HL-60 (cell line): Measurements from ENCODE around the gene MYLK2.

Experiments used
- CTCF ChIP-seq: IDR thresholded peaks from one replicate; pipeline ENCODE4 v1.5.1; 2011; ENCODE audit warnings: low read length, control low read depth, inconsistent platforms; ENCODE audit not compliant: insufficient read depth
- GABPA ChIP-seq: IDR thresholded peaks from 2 replicates; pipeline ENCODE4 v1.6.1; 2012; ENCODE audit warnings: low read depth
- POLR2AphosphoS5 ChIP-seq: IDR thresholded peaks from 2 replicates; pipeline ENCODE4 v1.6.1; 2012; ENCODE audit warnings: low read depth
- REST ChIP-seq: IDR thresholded peaks from 2 replicates; pipeline ENCODE4 v1.6.1; 2012; ENCODE audit warnings: low read depth; ENCODE audit not compliant: insufficient replicate concordance
- SPI1 ChIP-seq: IDR thresholded peaks from 2 replicates; pipeline ENCODE4 v1.6.1; 2012; ENCODE audit warnings: low read depth, mild to moderate bottlenecking, borderline replicate concordance

- TF ChIP-seq CTCF: no peak
- TF ChIP-seq REST: no peak
- TF ChIP-seq SPI1: no peak
- no peak for TF ChIP-seq POLR2AphosphoS5
- TF ChIP-seq GABPA: no peak
Observed at GRCh38 chr20:31868853-31869672, 49.9 kb downstream of the MYLK2 start.
